Astrocyte (in vitro differentiated cells and primary cell): ENCODE data around the gene STX17.

ENCODE experiments used
- CTCF ChIP-seq: IDR thresholded peaks from 2 replicates; pipeline ENCODE4 v1.5.1; 2011; ENCODE audit warnings: low read depth, mild to moderate bottlenecking, inconsistent platforms, low read length, moderate library complexity; ENCODE audit not compliant: insufficient read depth
- EZH2 ChIP-seq: IDR thresholded peaks from 2 replicates; pipeline ENCODE4 v1.6.1; 2012; ENCODE audit warnings: mild to moderate bottlenecking, low read length, inconsistent platforms; ENCODE audit not compliant: insufficient read depth

GRCh38 chr9:100011062-100011681 is 104.7 kb downstream of the STX17 start:
- TF ChIP-seq CTCF (peak; percentile 63), EZH2 (no peak)
